GM18873 (cell line): Measurements from ENCODE around the gene ZFYVE28.

Source experiments
- ATAC-seq: cut with Tn5 transposase; IDR thresholded peaks from one replicate; pipeline ENCODE4 v1.9.1; 2021; ENCODE audit warnings: mild to moderate bottlenecking, moderate library complexity, moderate number of reproducible peaks; ENCODE audit not compliant: unreplicated experiment, low FRiP score

The ZFYVE28 gene

DNA sequence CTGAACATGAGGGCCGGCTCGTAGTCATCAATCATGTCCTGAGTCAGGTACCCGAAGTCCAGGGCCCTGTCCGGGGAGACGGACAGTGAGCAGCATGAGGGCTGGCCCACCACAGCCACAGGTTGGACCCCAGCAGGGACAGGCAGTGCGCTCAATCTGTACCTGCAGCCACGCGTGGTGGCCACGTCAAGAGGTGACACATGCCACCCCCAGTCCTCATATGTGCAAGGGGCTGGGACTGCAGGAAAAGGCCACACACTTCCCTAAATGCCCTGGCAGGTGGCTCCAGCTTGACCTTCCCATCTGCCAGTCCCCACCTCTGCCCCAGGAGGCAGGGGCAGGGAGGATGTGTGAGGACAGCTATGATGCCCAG is 82.7 kb downstream of the ZFYVE28 start:
- ATAC-seq, result no peak

DNA sequence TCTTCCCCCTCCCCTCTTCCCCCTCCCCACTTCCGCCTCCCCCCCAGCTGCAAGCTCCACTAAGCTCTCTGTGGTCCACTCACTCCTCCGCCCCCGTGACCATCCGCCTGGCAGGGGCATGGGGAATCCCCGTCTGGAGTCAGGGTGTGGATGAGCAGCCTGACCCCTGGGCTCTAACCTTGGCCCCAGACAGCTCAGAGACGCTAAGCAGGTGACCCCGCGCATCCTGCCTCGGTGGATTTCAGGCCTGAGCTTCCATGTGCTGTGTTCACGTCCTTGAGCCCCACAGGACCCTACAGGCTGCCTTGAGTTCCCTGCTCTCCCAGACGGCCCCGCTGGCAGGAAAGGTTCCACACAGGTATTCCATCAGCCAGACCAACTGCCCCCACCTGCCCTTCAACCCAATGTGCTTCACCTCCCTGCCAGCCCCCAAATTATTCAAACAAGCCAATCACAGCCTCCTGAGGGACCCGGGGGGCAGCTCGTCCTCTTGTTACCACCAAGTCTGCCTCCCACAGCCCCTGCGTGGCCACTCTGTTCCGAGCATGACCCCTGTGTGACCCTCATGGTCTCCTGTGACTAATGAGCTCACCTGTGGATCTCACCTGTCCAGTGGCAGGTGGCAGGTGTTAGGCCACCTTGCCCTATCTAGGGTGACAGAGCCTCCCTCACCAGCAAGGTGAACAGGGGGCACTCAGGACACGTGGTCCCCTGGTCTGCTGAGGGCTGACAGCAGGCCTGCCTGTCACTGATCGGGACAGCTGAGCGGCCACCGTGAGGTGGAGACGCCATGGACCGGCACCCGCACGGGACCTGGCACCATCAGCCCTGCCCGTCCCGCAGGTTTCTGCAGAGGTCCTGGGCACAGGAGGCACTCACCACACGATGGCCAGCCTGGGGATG is 83.4 kb downstream of the ZFYVE28 start:
- ATAC-seq, result no peak

GRCh38 chr4:2333916-2334644 is 84.4 kb downstream of the ZFYVE28 start:
- no peak for ATAC-seq

DNA sequence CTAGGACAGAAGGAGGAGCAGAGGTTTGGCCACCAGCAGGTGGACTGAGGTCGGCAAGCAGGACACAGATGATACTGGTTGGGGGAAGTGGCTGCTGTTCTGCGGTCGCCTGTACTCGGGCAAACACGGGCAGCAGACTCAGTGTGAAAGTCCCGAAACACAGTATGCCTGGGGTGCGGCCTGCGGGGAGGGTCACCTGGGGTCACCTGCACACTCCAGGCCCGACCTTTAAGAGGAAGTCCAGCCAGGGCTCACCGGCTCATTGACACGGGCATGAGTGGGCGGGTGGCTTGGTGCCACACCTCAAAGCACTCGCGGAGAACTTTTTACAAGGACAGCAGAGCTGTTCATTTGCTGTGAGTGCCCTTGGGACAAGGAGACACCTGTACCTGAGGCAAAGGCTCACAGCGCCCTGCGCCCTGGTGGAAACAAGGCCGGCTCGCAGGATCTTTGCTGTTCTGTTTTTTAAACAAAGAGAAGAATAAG is 85.0 kb downstream of the ZFYVE28 start:
- no peak for ATAC-seq

GRCh38 chr4:2332976-2333319 is 85.5 kb downstream of the ZFYVE28 start:
- no peak for ATAC-seq

- ATAC-seq, result no peak
Observed at GRCh38 chr4:2332201-2332975, 86.1 kb downstream of the ZFYVE28 start.

DNA sequence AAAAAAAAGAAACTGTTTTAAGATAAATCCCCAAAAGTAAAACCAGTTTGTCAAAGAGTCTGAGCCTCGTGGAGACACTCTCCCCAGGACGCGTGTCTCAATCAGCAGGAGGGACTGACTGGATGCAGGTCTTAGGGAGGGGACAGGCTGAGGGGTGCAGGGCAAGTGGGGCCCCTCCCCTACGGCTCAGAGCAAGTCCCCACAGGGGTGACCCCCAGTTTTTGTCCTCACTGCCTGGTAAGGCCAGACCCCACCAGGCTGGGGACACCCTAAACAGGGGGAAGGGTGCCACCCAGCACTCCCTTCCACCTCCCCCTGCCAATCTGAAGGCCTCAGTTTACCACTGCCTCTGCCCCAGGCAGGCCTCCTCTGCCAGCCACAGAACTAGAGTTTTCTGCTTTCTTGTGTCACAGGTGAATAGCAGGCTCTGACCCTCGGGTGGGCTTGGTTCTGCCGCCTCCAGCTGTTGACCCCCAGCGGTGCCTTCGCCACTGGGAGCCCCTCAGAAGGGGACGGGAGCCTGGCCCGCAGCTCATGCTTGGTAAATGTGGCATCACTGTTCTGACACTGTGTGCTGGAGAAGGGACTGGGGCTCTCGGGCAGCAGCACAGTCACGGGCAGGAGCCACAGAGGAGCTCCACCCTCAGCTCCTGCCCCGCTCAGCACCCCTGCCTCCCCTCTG is 86.8 kb downstream of the ZFYVE28 start:
- no peak for ATAC-seq

DNA sequence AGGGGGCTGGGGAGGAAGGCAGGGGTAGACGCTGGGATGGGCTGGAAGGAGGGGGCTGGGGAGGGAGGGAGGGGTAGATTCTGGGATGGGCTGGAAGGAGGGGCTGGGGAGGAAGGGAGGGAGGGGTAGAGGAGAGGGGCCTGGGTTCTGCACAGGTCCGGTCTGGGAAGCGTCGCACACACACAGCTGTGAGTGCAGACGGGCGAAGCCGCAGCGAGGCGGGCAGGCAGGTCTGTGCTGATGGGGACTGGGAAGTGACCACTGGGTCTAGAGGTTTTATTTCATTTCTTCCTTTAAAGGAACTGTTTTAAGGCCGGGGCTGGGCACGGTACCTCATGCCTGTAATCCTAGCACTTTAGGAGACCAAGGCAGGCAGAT is 87.4 kb downstream of the ZFYVE28 start:
- no peak for ATAC-seq

- no peak for ATAC-seq
Observed at GRCh38 chr4:2330091-2331042, 88.1 kb downstream of the ZFYVE28 start.

DNA sequence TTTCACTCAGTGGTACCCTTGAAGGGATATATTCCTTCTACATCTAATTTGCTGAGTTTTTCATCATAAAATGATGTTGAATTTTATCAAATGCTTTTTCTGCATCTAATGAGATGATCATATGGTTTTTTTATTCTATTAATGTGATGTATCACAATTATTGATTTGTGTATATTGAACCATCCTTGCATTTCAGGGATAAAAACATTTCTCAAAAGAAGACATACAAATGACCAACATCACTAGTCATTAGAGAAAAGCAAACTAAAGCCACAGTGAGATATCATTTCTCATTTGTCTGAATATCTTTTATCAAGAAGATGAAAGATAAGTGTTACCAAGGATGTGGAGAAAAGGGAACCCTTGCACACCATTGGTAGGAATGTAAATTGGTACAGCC is 90.9 kb downstream of the ZFYVE28 start:
- no peak for ATAC-seq

GRCh38 chr4:2324891-2325290 is 93.6 kb downstream of the ZFYVE28 start:
- no peak for ATAC-seq

GRCh38 chr4:2322841-2323240 is 95.6 kb downstream of the ZFYVE28 start:
- no peak for ATAC-seq

DNA sequence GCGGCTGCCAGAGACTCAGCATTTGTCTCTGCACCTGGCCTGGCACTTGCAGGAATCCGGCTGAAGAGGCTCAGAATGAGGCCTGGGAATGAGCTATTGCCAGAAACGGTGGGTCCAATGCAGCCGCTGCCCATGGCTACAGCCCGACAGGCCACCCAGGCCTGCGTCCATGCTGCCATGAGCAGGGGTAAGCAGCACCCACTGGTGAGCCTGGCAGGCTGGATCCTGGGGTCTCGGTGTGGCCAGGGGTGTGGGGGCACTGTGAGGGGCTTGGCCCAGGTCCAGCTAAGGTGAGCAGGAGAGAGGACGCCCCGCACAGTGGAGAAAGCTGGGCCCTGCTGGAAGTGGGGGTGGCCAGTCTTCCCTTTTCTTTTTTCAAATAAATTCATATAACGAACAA is 96.2 kb downstream of the ZFYVE28 start:
- ATAC-seq, result no peak

DNA sequence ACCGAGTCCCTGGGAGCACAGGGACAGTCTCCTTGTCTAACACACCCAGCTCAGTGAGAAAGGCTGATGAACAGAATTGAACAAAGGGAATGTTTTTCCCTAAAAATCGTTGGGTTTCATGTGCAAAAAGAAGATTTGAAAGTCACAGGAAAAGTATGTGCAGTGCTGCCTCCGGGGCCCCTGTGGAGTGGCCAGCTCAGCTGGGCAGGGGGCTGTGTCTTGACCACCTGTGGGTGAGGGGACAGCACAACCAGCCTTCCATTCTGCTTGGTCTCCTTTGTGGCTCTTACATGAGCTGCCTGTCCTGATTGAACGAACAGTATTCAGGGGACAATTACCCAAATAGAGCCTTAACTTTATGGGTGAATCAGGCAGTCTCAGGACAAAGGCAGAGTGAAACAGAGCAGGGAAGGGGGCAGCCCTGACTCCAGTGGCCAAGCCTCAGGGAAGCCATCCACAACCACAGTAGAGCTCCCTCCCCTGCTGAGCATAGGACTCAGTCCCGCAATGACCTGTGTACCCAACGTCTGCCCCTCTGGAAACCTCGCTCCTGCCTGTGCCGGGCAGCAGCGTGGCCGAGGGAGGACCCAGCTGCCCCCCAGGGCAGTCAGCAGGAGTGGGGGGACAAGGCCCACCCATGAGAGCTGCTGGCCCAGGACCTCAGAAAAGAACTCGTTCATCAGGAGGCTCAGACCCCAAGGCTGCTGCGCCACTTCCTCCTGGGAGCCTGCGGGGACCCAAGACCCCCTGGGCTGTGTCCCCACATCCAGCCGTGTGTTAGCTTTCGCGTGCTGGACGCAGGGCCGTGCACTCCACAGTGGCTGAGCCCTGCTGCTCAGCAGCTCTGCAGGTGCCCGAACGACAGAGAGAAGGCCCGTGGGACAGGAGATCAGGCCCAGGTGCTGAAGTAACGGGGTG is 96.9 kb downstream of the ZFYVE28 start:
- no peak for ATAC-seq

- ATAC-seq, result no peak
Observed at GRCh38 chr4:2320746-2321145, 97.7 kb downstream of the ZFYVE28 start.

DNA sequence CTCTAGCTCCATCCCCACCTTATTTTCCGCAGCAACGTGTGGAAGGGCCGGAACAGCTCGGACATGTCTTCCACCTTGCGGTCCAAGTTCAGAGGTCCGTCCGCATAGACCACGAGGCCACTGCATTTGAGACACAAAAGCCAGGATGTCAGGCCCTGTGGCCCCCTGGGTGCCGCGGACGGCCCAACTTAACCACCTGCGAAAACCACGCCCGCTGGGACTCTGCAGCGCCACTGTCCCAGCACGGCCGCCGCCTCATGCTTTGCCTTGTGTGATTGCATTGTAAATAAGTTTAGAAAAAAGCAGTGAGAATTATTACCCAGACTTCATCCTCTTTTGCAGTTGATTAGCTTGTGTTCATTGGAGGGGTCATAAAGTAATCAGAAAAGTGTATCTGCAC is 98.3 kb downstream of the ZFYVE28 start:
- ATAC-seq, result no peak

DNA sequence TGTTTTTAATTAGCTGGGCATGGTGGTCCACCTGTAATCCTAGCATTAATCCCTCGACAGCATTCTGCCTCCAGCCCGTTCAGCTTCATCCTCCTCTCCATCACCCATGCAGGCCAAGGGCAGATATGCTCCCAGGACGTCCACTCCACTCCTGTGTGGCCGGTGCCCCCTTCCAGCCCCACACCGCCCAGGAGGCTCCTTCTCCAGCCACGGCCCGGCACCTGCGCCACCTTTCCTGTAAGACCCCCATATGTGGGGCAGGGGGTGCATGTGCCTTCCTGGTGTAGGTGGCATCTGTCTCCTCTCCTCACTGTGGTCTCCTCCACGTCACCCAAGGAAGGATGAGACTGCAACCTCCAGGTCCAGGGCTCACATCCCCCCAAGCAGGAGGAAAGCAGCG is 99.6 kb downstream of the ZFYVE28 start:
- no peak for ATAC-seq

DNA sequence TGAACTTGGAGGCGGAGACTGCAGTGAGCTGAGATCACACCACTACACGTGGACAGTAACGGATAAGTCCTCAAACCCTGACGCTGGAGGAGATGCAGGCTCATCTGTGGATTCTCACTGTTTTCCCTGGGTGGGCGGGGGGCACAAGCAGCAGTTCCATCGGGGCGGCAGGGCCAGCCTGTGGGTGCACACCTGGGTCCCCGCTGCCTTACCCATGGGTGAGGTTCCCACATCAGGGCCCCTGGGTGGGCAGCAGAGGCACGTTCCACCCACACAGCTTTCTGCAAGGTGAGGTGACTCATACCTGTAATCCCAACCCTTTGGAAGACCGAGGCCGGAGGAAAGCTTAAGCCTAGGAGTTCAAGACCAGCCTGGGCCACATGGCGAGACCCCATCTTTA is 100.0 kb downstream of the ZFYVE28 start:
- ATAC-seq, result no peak
